Breast epithelium (tissue), 4 donors: ENCODE measurements around the gene PSMA7. TPM values are rescaled to one million over a fixed set of nuclear protein-coding genes. Genes with fewer than 3 reads are reported as not detected.
"Not testable (repeated sequence)": the region's sequence is repeated elsewhere in the genome, so short reads cannot be mapped to it uniquely, and the experiment has no call there.

Experiments
- DNase-seq, 2 donors: peaks; one replicate each; pipeline ENCODE4 v3.0.0-alpha.2; 2019; ENCODE audit warnings: low spot score in 2 of 2
- H3K27ac ChIP-seq, 2 donors: fragments of 200-600 bp; sonication (generic) in 1 of 2; one replicate each; pipeline ENCODE4 v1.5.1; 2016 to 2019; ENCODE audit warnings: mild to moderate bottlenecking in 1 of 2
- H3K27me3 ChIP-seq, 2 donors: fragments of 200-600 bp; sonication (generic) in 1 of 2; one replicate each; pipeline versions ENCODE4 v1.5.1 to v1.6.0; 2017 to 2019; ENCODE audit warnings: control low read depth in 1 of 2, mild to moderate bottlenecking in 1 of 2
- H3K36me3 ChIP-seq: fragments of 200-600 bp; one replicate; pipeline ENCODE4 v1.5.1; 2019
- H3K4me1 ChIP-seq, 2 donors: fragments of 200-600 bp; sonication (generic); one replicate each; pipeline ENCODE4 v1.5.1; 2016 to 2019; ENCODE audit warnings: control low read depth in 1 of 2
- H3K4me3 ChIP-seq, 3 donors: fragments of 200-600 bp; sonication (generic); 1 replicate in 2 of 3; 2 replicates in 1 of 3; pipeline ENCODE4 v1.5.1; 2016 to 2019; ENCODE audit warnings: mild to moderate bottlenecking in 3 of 3, moderate library complexity in 2 of 3
- H3K9me3 ChIP-seq, 2 donors: fragments of 200-600 bp; sonication (generic) in 1 of 2; one replicate each; pipeline ENCODE4 v1.5.1; 2016 to 2019; ENCODE audit warnings: control low read depth in 1 of 2
- CTCF ChIP-seq, 3 donors: fragments of 450-650 bp; IDR thresholded peaks; one replicate each; pipeline ENCODE4 v1.5.1; 2016 to 2017; ENCODE audit warnings: antibody characterized with exemption in 3 of 3, mild to moderate bottlenecking in 3 of 3, moderate library complexity in 3 of 3
- POLR2A ChIP-seq: fragments of 450-650 bp; IDR thresholded peaks from one replicate; pipeline ENCODE4 v1.6.1; 2016; ENCODE audit warnings: antibody characterized with exemption, mild to moderate bottlenecking, moderate library complexity
- POLR2AphosphoS5 ChIP-seq, 3 donors: sonication (generic); formaldehyde crosslinking; IDR thresholded peaks; one replicate each; pipeline ENCODE4 v1.6.1; 2017; ENCODE audit warnings: antibody characterized with exemption in 3 of 3
- intact Hi-C: fragments of 100-400 bp; cut with DNase I; formaldehyde crosslinking; loops from one replicate; pipeline ENCODE4 v1.15.1; 2023; ENCODE audit warnings: low total_unique reads
- total RNA-seq, 3 donors: library from RNA; depleted of rRNA; stranded (reverse); fragments of >200 nt; gene quantifications; one replicate each; pipeline ENCODE4 v1.1.0, GENCODE V29; 2016

PSMA7 gene
- total RNA-seq, 3 donors from 2014 or later = 200 to 579 (median 380) TPM

- Histone ChIP-seq H3K9me3 (peaks cover 0 to under 1% of the 10 kb centered on the region in 2 donors), H3K4me3 (no peak overlapping the region), H3K27me3 (peaks cover 0 to 28% of the 10 kb centered on the region in 2 donors), H3K36me3 (no peaks in the 10 kb centered on the region), H3K4me1 (peaks cover 0 to 3% of the 10 kb centered on the region in 2 donors), H3K27ac (no peak overlapping the region)
- DNase-seq = no peak
- no peak for TF ChIP-seq POLR2A
- TF ChIP-seq CTCF (IDR thresholded peaks at IDR 0.05) = no peak
- no peak for TF ChIP-seq POLR2AphosphoS5 (IDR thresholded peaks at IDR 0.05)
- intact Hi-C loops = no loop called here
Observed at GRCh38 chr20:62118113-62119043, 24.8 kb downstream of the PSMA7 start.

DNA sequence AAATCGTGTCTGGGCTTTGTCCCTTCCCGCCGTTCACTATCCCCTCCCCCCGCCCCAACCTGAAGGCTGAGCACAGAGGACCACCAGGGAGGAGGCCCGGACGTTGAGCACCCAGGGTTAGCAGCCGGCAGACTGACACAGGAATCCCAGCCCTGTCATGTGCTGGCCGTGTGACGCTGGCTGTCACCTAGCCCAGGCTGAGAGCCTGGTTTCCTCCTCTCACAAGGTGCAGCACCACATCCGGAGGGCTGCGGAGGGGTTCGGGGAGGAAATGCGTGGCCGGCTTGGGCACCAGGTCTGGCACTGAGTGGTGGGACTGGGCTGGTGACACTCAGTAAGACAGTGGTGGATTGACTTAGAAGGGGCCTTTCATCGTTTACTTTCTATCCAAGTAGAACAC lies 25.5 kb downstream of the PSMA7 start:
- intact Hi-C loops = no loop called here
- no peak for DNase-seq
- Histone ChIP-seq H3K9me3 (peaks cover under 1 to 8% of the 10 kb centered on the region in 2 donors), H3K36me3 (no peaks in the 10 kb centered on the region), H3K27me3 (peaks cover 0 to 32% of the 10 kb centered on the region in 2 donors), H3K4me3 (no peak overlapping the region), H3K27ac (no peak overlapping the region), H3K4me1 (no peaks in the 10 kb centered on the region)
- TF ChIP-seq POLR2AphosphoS5 (IDR thresholded peaks at IDR 0.05) = no peak
- no peak for TF ChIP-seq POLR2A
- TF ChIP-seq CTCF (IDR thresholded peaks at IDR 0.05) = no peak

- Histone ChIP-seq H3K9me3 (peaks cover 4 to 11% of the 10 kb centered on the region in 2 donors), H3K27me3 (peaks cover 0 to 32% of the 10 kb centered on the region in 2 donors), H3K4me1 (no peaks in the 10 kb centered on the region), H3K27ac (no peak overlapping the region), H3K36me3 (no peaks in the 10 kb centered on the region), H3K4me3 (no peak overlapping the region)
- intact Hi-C loops = no loop called here
- DNase-seq = no peak
- TF ChIP-seq POLR2A (no peak), CTCF (IDR thresholded peaks at IDR 0.05) (no peak), POLR2AphosphoS5 (IDR thresholded peaks at IDR 0.05) (no peak)
Observed at GRCh38 chr20:62117362-62117646, 25.9 kb downstream of the PSMA7 start.

GRCh38 chr20:62116558-62117361 lies 26.4 kb downstream of the PSMA7 start:
- intact Hi-C loops = no loop called here
- no peak overlapping the region for H3K4me3 ChIP-seq
- TF ChIP-seq POLR2AphosphoS5 (IDR thresholded peaks at IDR 0.05) (no peak), POLR2A (no peak), CTCF (IDR thresholded peaks at IDR 0.05) (no peak)
- no peaks in the 10 kb centered on the region for H3K36me3 ChIP-seq
- peaks cover 0 to 32% of the 10 kb centered on the region in 2 donors for H3K27me3 ChIP-seq
- H3K27ac ChIP-seq = no peak overlapping the region
- H3K9me3 ChIP-seq = peaks cover 10 to 16% of the 10 kb centered on the region in 2 donors
- no peak for DNase-seq
- no peaks in the 10 kb centered on the region for H3K4me1 ChIP-seq

DNA sequence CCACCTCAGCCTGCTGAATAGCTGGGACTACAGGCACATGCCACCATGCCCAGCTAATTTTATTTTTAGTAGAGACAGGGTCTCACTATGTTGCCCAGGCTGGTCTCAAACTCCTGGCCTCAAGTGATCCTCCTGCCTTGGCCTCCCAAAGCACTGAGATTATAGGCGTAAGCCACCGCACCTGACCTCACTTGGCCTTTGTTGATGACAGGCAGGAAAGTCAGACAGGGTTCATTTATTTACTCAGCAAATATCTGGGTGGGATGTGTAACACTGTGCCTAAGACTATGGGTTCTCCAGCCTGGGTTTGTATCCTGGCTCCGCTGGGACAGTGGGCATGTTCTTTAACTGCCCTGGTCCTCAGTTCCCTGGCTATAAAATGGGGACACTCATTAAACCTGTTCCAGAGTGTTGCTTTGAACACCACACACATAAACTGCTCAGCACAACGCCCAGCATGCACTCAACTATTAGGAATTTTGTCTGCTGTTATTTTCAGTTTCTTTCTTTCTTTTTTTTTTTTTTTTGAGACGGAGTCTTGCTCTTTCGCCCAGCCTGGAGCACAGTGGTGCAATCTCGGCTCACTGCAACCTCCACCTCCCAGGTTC lies 27.3 kb downstream of the PSMA7 start:
- intact Hi-C loops, H3K36me3 ChIP-seq, H3K4me3 ChIP-seq, DNase-seq, H3K27ac ChIP-seq, H3K4me1 ChIP-seq: not testable (repeated sequence)
- Histone ChIP-seq H3K9me3 (peaks cover 16 to 17% of the 10 kb centered on the region in 2 donors), H3K27me3 (peaks cover 0 to 32% of the 10 kb centered on the region in 2 donors)
